NCI-H510A treated with DMSO at 0.1 percent for 48 hours (cell line): Measurements from ENCODE around the gene ZNF598.
A peak's percentile ranks its signal among the peaks of the same experiment; 100 is the strongest.

Experiments used
- DNase-seq: peaks from one replicate; lab custom pipeline; 2025; lab: John Stamatoyannopoulos, UW

ZNF598 gene

DNA sequence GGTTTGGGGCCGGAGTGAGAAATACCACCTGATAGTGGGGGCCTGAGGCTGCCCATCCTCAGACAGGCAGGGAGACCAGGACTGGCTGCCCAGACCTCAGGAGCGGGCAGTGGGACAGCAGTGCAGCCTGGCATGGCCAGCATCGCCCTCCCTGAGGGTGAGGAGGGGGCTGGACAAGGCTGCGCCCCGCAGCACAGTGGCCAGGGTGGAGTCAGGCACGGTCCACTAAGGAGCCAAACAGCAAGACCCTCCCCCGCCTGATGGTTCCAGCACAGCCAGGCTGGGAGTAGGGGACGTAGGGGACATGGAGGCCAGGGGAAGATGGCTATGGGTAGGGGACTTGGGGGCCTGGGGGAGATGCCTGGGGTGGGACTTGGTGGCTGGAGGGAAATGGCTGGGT, 3.3 kb downstream of the ZNF598 start:
- no peak for DNase-seq

DNA sequence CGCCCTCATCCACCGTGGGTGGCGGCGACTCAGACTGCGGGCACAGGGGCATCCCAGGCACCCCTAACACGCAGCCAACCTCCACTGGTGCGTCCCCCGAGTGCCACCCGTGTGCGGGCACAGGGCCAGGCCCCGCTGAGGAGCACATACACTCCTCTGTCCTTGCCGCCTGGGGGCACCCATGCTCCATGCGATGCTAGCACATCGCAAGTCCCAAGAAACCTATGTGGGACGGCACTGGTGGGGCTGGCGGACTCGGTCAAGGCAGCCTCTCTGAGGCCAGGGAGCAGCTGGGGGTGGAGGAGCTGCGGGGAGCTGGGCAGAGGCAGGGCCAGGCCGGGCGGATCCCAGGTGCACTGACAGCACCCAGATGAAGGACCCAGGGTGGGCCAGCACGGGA, 4.0 kb downstream of the ZNF598 start:
- DNase-seq: no peak

DNA sequence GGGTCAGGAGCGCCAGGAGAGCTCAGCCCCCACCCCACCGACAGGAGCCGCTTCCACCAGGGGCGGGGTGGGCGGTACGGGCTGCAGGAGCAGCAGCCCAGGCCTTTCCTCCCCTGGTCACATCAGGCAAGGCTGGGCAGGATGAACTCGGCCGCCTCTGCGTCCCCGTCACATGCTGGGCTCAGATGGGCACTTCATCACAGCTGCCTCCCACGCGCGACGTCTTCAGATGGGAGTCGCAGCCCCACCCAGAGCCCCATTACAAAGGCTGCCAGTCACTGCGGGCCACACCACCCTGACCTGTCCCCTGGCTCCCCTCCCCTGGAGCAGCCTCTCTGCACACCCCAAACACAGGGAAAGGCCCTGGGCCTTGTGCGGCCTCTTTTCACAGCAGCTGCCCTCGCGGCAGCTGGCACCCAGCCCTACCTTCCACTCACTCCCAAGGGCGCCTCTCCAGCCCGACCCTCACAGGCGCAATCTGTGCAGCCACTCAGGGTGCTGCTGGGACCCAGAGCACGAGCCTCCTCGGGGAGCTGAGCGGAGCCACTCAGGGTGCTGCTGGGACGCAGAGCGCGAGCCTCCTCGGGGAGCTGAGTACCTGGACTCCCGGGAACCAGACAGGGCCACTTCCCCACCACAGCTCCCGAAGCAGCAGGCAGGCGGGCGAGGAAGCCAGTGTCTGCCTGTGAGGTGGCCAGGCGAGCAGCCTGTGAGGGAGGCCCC, 4.7 kb downstream of the ZNF598 start:
- no peak for DNase-seq

DNA sequence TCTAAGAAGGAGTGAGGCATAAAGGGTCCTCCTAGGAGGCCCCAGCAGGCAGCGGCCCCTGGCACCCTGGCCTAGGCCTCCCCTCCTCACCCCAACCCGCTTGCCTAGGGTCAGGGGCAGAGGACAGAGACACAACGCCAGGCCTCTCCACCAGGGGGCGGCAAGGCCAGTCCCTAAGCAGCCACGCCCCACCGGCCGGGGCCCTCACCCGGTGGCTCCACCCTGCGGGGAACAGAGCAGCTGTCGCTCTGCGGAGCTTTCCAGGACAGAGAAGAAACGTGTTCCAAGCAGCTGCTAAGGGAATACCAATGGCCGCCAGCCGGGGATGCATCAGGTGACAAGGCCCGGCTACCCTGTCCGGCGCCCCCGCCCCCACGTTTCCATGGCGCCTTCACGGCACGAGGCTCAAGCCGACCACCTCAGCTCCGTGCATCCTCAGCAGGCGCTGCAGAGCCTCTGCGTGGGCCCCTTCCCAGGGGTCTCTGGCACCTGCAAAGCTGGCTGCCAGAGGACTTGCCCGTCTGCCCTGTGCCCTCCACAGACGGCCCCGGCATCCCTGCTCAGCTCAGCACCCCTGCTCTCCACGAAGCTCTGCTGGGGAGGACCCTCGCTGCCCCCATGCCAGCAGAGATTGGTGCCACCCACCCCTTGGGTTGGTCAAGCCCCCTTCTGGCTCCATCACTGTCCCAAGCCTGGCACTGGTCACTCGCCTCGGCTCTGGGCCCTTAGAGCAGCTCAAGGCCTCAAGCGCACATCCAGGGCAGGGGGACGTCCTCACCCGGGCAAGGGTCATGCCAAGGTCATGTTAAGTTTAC, 5.6 kb downstream of the ZNF598 start:
- DNase-seq: peak; percentile 68

DNA sequence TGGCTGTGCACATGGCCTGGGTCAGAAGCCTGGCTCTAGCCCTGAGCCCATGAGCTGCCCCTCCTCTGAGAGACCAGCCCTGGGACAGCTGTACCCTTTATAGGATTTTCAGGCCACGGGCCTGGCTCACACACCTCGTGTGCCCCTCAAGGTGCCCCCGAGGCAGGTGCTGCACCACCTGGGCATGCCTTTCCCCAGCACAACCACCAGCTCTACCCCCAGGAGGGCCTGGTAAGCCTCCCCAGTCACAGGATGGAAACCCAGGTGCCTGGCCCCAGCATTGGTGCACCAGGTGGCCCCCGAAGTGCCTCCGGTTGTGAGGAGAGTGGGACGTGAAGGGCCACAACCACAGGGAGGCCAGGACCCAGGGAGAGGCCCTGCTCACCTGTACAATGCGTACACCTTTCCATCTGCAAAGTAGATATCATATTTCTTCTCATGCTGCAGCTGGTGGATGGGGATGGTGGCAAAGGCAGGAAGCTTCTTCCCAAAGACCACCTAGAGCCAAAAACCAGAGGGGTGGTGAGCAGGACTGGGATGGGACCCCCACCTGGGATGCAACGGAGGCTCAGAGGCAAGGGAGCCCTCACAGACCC, 6.3 kb downstream of the ZNF598 start:
- no peak for DNase-seq

DNA sequence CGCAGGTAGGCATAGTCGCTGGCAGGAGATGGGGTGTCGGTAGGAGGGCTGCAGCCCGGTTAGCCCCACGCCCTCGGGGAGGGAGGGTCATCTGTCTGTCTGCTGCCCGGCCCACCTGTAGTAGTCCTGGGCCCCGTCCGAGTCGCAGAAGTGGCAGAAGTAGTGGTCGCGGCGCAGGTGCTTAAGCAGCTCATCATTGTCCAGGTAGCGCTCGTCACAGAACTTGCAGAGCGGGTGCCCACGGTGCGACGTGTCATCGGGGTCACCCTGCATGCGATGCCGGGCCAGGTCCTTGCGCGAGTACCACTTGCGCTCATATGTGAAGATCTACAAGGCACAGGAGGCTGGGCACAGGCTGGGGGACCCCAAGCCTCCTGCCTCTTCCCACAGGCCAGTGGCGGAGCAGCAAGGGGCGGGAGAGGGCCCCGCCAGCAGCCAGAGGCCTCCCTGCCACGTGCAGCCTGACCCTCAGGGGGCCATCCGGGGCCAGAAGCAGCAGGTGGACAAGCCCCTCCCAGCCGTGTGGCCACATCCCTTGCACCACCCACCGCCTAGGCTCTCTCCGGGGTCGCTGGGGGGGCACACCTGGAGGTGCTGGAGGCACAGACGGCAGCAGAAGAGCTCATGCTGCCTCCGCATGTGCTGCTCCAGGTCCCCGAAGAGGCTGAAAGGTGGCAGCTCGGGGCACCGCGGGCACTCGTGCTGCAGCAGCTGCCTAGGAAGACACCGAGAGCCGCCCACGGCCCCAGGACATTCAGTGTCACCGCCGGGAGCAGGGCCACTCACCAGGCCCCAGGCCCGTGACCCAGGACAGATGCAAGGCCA, 7.0 kb downstream of the ZNF598 start:
- no peak for DNase-seq

DNA sequence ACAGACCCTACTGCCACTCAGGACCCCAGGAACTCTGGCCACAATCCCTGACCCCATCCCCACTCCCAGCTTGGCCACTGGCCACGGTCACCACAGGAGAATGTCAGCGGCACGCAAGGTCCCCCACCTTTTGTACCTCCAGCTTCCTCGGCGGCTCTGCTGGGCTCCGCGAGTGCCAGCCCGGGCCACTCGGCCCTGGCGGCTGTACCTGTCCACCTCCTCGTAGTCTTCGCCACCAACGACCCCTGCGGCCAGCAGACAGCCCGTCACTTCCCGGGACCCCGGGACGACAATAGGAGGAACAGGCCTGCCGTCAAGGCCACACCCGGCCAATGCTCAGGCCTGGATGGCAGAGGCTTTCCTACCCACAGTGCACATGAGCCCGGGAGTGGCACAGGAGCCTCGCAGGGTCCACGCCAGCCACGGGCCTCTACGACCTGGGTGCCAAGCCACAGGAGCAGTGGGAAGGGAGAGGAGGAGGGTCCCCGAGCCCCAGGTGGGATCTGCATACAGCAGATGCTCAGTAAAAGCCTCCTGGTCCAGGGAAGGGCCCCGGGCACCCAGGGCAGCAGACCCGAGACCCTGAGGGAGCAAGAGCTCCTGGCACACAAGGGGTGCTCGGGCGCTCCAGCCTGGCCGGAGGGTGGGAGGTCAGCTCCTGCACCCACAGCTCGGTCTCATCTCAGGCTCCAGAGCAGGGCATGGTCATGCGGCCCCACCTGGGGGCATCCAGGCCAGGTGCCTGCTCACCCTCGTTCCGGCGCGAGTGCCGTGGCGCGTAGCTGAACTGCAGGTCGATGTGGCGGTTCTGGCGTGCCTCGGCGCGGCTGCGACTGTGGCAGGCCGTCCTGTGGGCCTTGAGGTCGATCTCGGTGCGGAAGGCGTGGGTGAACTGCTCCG, 7.9 kb downstream of the ZNF598 start:
- no peak for DNase-seq

DNA sequence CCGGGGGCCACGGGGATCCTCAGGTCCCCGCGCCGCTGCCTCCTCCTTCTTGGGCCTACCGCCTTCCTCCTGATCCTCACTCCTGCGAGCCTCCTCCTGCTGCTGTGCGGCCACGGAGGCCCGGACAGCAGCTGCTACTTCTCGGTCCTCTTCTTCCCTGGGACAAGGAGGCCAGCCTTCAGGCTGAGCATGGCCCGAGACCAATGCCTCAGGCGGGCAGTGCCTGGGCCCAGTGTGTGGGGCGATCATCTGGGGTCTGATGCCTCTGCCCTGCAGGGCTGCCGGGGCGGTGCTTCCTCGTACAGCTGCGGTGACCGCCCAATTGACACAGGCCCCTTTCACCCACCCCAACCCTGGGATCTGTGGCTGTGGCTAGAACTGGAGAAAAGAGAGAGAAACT, 8.6 kb downstream of the ZNF598 start:
- DNase-seq: no peak

DNA sequence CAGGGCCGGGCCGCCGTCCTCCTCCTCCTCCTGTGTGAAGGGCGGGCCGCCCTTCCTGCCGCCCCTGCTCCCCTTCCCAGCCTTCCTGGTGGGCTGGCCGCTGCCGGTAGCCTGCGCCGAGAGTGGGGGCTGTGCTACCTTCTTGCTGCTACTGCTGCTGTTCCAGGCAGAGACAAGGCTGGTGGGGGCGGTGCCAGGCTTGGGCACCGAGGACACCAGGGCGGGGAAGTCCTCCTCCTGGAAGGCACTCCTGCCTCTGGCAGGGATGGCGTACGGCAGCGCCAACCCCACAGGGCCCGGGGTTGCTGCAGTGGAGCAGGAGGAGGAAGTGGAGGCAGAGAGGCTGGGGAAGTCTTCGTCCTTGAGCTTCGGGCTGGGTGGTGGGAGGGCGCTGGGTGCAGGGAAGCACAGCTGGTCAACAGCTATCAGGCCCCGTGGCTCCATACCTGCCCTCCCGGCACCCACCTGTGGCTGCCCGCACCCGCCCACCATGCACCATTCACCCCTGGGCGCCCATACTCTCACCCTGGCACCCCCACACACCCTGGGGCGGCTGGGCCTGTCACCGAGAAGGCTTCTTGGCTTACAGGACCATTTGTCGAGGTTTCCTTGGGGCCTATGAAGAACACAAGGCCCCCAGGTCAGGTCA, 9.6 kb downstream of the ZNF598 start:
- no peak for DNase-seq

DNA sequence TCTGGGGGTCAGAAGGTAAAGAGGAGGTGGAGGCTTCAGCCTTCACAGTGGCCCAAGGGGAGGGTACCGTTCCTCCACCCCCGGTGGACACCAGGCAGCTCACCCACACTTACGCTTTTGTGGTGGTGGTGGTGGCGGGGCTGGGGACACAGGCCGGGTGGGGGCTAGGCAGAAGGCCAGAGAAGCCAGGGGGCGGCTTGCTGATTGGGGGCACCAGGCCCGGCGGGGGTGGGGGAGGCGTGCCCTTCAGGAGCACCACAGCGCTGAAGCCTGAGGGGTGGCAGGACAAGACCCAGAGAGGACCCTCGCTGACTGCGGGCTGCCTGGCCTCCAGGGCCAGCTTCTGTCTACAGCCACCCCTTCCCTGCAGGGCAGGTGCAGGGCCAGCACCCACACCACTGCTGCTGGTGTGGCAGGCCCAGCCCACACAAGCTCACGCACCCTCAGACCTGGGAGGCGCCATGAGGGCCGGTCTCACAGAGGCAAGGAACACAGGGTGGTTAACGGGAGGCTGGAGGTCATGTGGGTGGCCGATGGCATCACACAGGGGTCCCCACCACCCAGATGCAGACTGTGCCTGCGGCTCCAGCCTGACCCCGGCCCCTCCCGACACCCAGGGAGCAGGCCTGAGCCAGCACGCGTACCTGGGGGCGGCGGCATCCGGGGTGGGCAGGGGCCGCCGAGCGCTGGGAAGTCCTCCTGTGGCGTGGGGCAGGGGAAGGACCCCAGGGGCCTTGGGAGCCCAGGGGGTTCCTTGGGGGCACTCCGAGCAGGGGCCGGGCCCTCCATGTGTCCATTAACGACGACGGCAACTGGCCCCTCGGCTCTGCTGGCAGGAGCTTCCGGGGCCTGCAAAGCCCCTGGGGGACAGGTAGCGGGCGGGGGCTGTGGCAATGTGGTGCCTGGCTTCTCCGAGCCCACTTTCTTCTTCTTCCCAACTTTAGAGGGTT, 10.5 kb downstream of the ZNF598 start:
- DNase-seq: no peak

DNA sequence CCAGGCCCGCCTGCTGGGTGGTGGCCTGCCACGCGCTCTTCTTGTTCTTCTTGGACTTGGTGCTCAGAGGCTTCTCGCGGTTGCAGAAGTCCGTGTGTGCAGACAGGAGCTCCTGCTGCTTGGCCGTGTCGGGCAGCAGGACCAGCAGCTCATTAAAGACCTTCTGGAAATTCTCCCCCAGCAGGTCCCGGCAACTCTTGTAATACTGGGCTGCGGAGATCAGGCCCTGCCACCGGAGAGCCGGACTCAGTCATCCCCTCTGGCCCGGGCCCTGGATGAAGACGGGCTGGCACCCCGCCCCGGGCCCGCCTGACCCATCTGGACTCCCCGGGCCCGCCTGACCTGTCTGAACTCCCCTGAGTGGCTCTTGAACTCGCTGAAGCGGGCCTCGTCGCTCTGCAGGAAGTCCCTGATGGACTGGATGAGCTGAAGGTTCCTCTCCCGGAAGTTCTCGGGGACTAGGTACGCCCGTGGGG, 11.2 kb downstream of the ZNF598 start:
- DNase-seq: no peak

DNA sequence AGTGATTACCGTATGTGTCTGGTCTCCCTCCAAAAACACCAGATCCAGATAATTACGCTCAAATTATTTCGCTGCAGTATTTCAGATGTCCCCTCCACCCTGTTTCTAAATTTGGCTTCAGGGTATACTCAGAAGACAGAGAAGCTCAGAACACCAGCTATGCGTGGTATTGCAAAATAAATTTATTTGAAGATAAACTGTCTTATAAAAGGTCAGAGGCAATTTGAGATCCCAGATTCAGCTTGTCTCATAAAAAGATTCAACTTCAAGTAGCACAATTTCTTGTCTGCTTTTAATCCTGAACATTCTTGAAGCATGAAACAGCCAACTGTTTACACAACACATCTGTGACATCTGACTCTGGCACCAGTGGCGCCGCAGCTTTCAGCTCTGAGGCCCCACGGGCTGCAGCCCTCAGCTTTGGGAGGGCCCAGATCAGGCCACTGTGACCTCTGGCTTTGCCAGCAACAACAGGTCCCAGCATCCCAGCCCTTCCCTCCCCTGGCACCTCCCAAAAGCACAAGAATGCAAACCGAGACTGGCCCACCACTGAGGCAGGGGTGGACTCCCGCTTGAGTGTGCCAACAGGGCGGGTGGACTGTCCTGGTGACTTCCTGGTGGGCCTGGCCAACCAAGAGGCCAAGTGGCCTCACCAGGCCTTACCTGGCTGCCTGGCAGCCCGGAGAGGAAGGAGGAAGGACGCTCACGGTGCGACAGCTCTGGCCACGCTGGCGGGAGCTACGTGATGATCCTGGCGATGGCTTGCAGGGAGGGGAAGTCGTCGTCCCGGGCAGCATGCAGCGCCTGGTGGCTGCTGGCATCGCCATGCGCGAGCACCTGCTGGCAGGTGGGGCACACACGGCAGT, 11.9 kb downstream of the ZNF598 start:
- DNase-seq: no peak

DNA sequence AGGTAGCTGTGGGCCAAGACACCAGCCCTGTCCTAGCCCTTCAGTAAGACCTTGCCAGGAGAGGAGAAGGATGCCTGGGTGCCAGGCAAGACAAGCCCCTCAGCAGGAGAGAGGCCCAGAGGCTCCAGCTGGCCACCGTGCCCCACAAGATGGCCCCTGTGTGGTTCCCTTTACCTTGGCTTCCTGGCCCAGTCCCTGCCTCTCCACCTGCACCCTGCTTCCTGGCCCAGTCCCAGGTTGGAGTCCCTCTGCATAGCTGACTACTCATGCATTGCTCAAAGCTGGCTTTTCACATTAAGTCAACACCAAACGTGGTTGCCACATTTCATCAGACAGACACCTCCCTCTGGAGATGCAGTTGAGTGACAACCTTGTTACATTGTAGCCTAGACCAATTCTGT, 15.9 kb downstream of the ZNF598 start:
- no peak for DNase-seq

DNA sequence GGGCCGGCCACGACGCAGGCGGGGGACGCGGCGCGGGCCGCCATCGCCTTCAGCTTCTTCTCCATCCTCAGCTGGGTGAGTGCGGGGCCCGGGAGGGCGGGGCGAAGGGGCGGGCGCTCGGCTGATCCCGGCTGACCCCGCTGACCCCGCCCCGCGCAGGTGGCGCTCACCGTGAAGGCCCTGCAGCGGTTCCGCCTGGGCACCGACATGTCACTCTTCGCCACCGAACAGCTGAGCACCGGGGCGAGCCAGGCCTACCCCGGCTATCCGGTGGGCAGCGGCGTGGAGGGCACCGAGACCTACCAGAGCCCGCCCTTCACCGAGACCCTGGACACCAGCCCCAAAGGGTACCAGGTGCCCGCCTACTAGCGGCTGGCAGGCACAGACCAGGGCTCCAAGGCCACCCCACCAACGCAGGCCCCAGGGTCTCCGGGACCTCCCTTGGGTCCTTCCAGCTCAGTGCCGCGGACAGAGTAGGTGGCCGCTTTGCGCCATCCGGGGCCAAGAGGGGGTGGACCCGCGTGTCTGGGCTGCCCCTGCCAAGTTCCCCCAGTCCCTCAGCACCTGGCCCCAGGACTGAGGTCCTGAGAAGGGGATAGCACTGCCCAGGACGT, 16.8 kb downstream of the ZNF598 start:
- no peak for DNase-seq

DNA sequence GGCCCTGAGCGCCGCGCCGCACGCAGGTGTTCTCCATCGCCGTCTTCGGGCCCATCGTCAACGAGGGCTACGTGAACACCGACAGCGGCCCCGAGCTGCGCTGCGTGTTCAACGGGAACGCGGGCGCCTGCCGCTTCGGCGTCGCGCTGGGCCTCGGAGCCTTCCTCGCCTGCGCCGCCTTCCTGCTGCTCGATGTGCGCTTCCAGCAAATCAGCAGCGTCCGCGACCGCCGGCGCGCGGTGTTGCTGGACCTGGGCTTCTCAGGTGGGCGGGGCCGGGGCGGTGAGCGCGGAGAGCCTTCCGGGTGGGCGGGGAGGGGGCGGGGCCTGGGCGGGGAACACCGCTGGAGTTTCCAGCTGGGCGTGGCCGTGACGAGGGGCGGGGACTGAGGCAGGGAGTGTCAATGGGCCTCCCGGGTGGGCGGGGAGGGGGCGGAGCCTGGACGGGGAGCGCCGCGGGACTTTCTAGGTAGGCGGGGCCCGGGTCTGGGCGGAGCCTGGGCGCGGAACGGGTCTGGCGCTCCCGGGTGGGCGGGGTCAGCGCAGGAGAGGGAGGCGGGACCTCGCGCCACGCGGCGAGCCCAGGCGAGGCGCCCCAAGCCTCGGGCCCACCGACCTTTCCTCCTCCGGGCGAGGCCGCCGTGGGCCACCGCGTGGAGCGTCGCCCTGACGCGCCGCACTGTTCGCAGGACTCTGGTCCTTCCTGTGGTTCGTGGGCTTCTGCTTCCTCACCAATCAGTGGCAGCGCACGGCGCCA, 17.5 kb downstream of the ZNF598 start:
- DNase-seq: no peak

DNA sequence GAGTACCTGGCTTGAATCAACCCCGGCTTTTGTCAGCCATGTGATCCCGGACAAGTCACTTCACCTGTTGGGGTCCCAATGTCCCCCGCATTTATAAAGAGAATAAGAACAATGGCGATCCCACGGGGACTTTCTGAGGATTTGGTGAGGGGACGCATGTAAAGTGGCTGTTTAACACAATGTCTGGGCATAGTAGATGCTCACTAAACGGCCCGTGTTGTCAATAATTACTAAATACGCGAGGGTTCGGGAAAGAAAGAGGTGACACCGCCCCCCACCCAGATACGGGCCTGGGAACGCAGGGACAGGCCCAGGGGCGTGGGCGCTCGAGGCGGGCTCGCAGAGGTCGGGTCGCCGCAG, 18.1 kb downstream of the ZNF598 start:
- DNase-seq: no peak

DNA sequence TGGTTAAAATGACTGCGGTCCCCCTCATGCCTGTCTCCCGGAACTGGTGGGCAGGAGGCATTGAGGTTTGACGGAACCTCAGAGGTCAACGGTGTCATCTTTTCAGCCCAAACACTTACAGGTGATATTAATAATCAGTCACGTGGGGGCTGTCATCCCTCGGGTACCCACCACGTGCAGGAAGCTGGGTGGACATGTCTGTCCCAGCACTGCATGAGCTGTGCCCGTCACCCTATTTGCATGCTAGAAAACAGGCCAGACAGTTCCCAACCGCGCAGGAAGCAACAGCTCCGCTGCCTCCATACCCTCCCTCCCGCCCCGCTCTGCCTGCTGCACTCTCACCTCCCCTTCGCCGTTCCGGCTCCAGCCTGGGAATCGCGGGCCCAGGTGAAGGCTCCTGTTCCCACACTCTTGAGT, 18.5 kb downstream of the ZNF598 start:
- DNase-seq: no peak
